Stimulated activated naive CD4-positive, alpha-beta T cell (primary cell): ENCODE measurements around the gene USP31.

Source experiments
- DNase-seq, 6 experiments: peaks; one replicate each; lab custom pipeline; 2025; lab: John Stamatoyannopoulos, UW

USP31 gene

GRCh38 chr16:23015580-23015979 is 133.7 kb downstream of the USP31 start:
- no peak for DNase-seq

- no peak for DNase-seq
Observed at GRCh38 chr16:23014592-23014991, 134.7 kb downstream of the USP31 start.
